Measurements from ENCODE around the gene FES. TPM values are rescaled to one million over a fixed set of nuclear protein-coding genes. Genes with fewer than 3 reads are reported as not detected.
"Not testable (repeated sequence)": the region's sequence is repeated elsewhere in the genome, so short reads cannot be mapped to it uniquely, and the experiment has no call there.

FES gene
- total and polyA plus RNA-seq, 2 donors (not counting 1 experiment from before 2014, with no cell fraction given): 5.5 to 31.2 TPM

DNA sequence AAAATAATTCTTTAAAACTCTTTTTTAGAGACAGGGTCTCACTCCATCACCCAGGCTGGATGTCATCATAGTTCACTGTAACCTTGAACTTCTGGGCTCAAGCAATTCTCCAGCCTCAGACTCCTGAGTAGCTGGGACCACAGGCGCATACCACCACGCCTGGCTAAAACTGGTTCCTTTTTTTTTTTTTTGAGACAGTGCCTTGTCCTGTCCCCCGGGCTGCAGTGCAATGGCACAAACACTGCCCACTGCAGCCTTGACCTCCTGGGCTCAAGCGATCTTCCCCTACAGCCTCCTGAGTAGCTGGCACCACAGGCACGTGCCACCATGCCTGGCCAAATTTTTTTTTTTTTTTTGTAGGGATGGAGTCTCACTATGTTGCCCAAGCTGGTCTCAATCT, 39.6 kb upstream of the FES start:
- TF ChIP-seq CTCF (conservative IDR thresholded peaks at IDR 0.05 in 1 of 2, IDR thresholded peaks at IDR 0.05 in 1 of 2; ENCODE audit: low read depth in 1 of 2, low read length in 2 of 2): no peak
- TF ChIP-seq EZH2 (IDR thresholded peaks at IDR 0.05; ENCODE audit: low read length, missing control alignments): no peak
- H3K27ac ChIP-seq (ENCODE audit: insufficient read depth, low read length): peak overlapping the region; percentile 63
- H3K79me2 ChIP-seq (ENCODE audit: control insufficient read depth, insufficient read depth, low read length): no peaks in the 10 kb centered on the region
- H3K36me3 ChIP-seq (ENCODE audit: control insufficient read depth, insufficient read depth, low read length): no peaks in the 10 kb centered on the region
- no peak overlapping the region for H3K4me2 ChIP-seq (ENCODE audit: extremely low read depth, insufficient read depth, low read length)
- no peaks in the 10 kb centered on the region for H3K9me3 ChIP-seq (ENCODE audit: control insufficient read depth, insufficient read depth, low read depth, low read length)
- H4K20me1 ChIP-seq (ENCODE audit: control insufficient read depth, extremely low read depth, insufficient read depth, low read length): no peaks in the 10 kb centered on the region
- DNase-seq (ENCODE audit: low read depth in 2 of 2): no peak
- H3K4me1 ChIP-seq (ENCODE audit: control insufficient read depth, extremely low read depth, insufficient read depth, low read length): peaks cover 11% of the 10 kb centered on the region
- H3K27me3 ChIP-seq (ENCODE audit: control insufficient read depth, insufficient read depth, low read length): no peaks in the 10 kb centered on the region
- H3K4me3 ChIP-seq (replicated peaks in 1 of 4; ENCODE audit: control extremely low read depth in 1 of 4, insufficient read depth in 1 of 4, low read depth in 3 of 4, low read length in 4 of 4): no peak overlapping the region
- H3K9ac ChIP-seq (ENCODE audit: insufficient read depth, low read length): no peak overlapping the region
- H2AFZ ChIP-seq (ENCODE audit: low read length): no peak overlapping the region

- H3K27ac ChIP-seq (ENCODE audit: insufficient read depth, low read length): peak overlapping the region; percentile 63
- no peak overlapping the region for H3K4me2 ChIP-seq (ENCODE audit: extremely low read depth, insufficient read depth, low read length)
Measured at GRCh38 chr15:90845201-90845949, 38.9 kb upstream of the FES start.

GRCh38 chr15:90849424-90849823, 34.9 kb upstream of the FES start:
- not testable (repeated sequence) for H3K9me3 ChIP-seq (ENCODE audit: control insufficient read depth, insufficient read depth, low read depth, low read length); H2AFZ ChIP-seq (ENCODE audit: low read length); H3K27me3 ChIP-seq (ENCODE audit: control insufficient read depth, insufficient read depth, low read length); H4K20me1 ChIP-seq (ENCODE audit: control insufficient read depth, extremely low read depth, insufficient read depth, low read length); H3K27ac ChIP-seq (ENCODE audit: insufficient read depth, low read length); H3K4me3 ChIP-seq (replicated peaks in 1 of 4; ENCODE audit: control extremely low read depth in 1 of 4, insufficient read depth in 1 of 4, low read depth in 3 of 4, low read length in 4 of 4); DNase-seq (ENCODE audit: low read depth in 2 of 2); H3K36me3 ChIP-seq (ENCODE audit: control insufficient read depth, insufficient read depth, low read length); H3K79me2 ChIP-seq (ENCODE audit: control insufficient read depth, insufficient read depth, low read length); H3K9ac ChIP-seq (ENCODE audit: insufficient read depth, low read length); H3K4me2 ChIP-seq (ENCODE audit: extremely low read depth, insufficient read depth, low read length)
- peaks cover 19% of the 10 kb centered on the region for H3K4me1 ChIP-seq (ENCODE audit: control insufficient read depth, extremely low read depth, insufficient read depth, low read length)

More at GRCh38 chr15:90845201-90845949, 38.9 kb upstream of the FES start:
- no peak overlapping the region for H3K4me3 ChIP-seq (replicated peaks in 1 of 4; ENCODE audit: control extremely low read depth in 1 of 4, insufficient read depth in 1 of 4, low read depth in 3 of 4, low read length in 4 of 4)
- H3K79me2 ChIP-seq (ENCODE audit: control insufficient read depth, insufficient read depth, low read length): no peaks in the 10 kb centered on the region
- H3K27me3 ChIP-seq (ENCODE audit: control insufficient read depth, insufficient read depth, low read length): no peaks in the 10 kb centered on the region
- no peaks in the 10 kb centered on the region for H3K36me3 ChIP-seq (ENCODE audit: control insufficient read depth, insufficient read depth, low read length)
- H3K9ac ChIP-seq (ENCODE audit: insufficient read depth, low read length): no peak overlapping the region
- H3K4me1 ChIP-seq (ENCODE audit: control insufficient read depth, extremely low read depth, insufficient read depth, low read length): peaks cover 11% of the 10 kb centered on the region
- DNase-seq (ENCODE audit: low read depth in 2 of 2): peak; percentile 78 to 87
- H2AFZ ChIP-seq (ENCODE audit: low read length): peak overlapping the region; percentile 10
- no peaks in the 10 kb centered on the region for H4K20me1 ChIP-seq (ENCODE audit: control insufficient read depth, extremely low read depth, insufficient read depth, low read length)
- no peak for TF ChIP-seq EZH2 (IDR thresholded peaks at IDR 0.05; ENCODE audit: low read length, missing control alignments)
- TF ChIP-seq CTCF (conservative IDR thresholded peaks at IDR 0.05 in 1 of 2, IDR thresholded peaks at IDR 0.05 in 1 of 2; ENCODE audit: low read depth in 1 of 2, low read length in 2 of 2): no peak
- no peaks in the 10 kb centered on the region for H3K9me3 ChIP-seq (ENCODE audit: control insufficient read depth, insufficient read depth, low read depth, low read length)
